ENCODE results near the gene PLPP2.

Gene PLPP2

GRCh38 chr19:329876-330275 is 38.7 kb upstream of the PLPP2 start:
- Histone ChIP-seq H3K9ac (ENCODE audit: low read length) (no peak overlapping the region), H3K9me3 (ENCODE audit: low read length) (peaks cover 8% of the 10 kb centered on the region; the same call in 1 of the 2 replicates), H4K20me1 (ENCODE audit: insufficient read depth, low read length) (no peaks in the 10 kb centered on the region), H3K4me1 (ENCODE audit: insufficient read depth, low read length, severe bottlenecking) (no peaks in the 10 kb centered on the region), H3K9me2 (ENCODE audit: low read depth, low read length) (no peaks in the 10 kb centered on the region), H3K36me3 (ENCODE audit: insufficient read depth, low read length) (peaks cover 57% of the 10 kb centered on the region), H2AFZ (ENCODE audit: low read length) (no peak overlapping the region), H3K4me3 (ENCODE audit: low read depth, low read length, poor library complexity, severe bottlenecking) (no peak overlapping the region), H3F3A (ENCODE audit: insufficient read depth, low read length) (no peaks in the 10 kb centered on the region), H3K79me2 (ENCODE audit: insufficient read depth, low read length) (no peaks in the 10 kb centered on the region), H3K27me3 (ENCODE audit: insufficient read depth, low read length) (no peaks in the 10 kb centered on the region), H3K4me2 (ENCODE audit: low read length) (no peak overlapping the region), H3K27ac (ENCODE audit: low read depth, low read length, poor library complexity, severe bottlenecking) (no peak overlapping the region)
- TF ChIP-seq EZH2 (IDR thresholded peaks at IDR 0.05; ENCODE audit: borderline replicate concordance, low read length), result no peak
- no peak for TF ChIP-seq CTCF (IDR thresholded peaks at IDR 0.05; ENCODE audit: low read length)

GRCh38 chr19:328025-328505 is 36.9 kb upstream of the PLPP2 start:
- no peak overlapping the region for H3K9ac ChIP-seq (ENCODE audit: low read length)
- no peaks in the 10 kb centered on the region for H3F3A ChIP-seq (ENCODE audit: insufficient read depth, low read length)
- no peaks in the 10 kb centered on the region for H3K79me2 ChIP-seq (ENCODE audit: insufficient read depth, low read length)
- TF ChIP-seq CTCF (IDR thresholded peaks at IDR 0.05; ENCODE audit: low read length), result no peak
- TF ChIP-seq EZH2 (IDR thresholded peaks at IDR 0.05; ENCODE audit: borderline replicate concordance, low read length), result no peak
- no peak overlapping the region for H3K4me2 ChIP-seq (ENCODE audit: low read length)
- peaks cover 57% of the 10 kb centered on the region for H3K36me3 ChIP-seq (ENCODE audit: insufficient read depth, low read length)
- H4K20me1 ChIP-seq (ENCODE audit: insufficient read depth, low read length), result no peaks in the 10 kb centered on the region
- no peak overlapping the region for H2AFZ ChIP-seq (ENCODE audit: low read length)
- H3K9me3 ChIP-seq (ENCODE audit: low read length), result peaks cover 8% of the 10 kb centered on the region; the same call in 1 of the 2 replicates
- no peak overlapping the region for H3K27ac ChIP-seq (ENCODE audit: low read depth, low read length, poor library complexity, severe bottlenecking)
- H3K9me2 ChIP-seq (ENCODE audit: low read depth, low read length), result no peaks in the 10 kb centered on the region
- H3K4me1 ChIP-seq (ENCODE audit: insufficient read depth, low read length, severe bottlenecking), result no peaks in the 10 kb centered on the region
- H3K27me3 ChIP-seq (ENCODE audit: insufficient read depth, low read length), result no peaks in the 10 kb centered on the region
- no peak overlapping the region for H3K4me3 ChIP-seq (ENCODE audit: low read depth, low read length, poor library complexity, severe bottlenecking)

GRCh38 chr19:327291-328024 is 36.3 kb upstream of the PLPP2 start:
- H3K4me2 ChIP-seq (ENCODE audit: low read length), result no peak overlapping the region
- H3K27ac ChIP-seq (ENCODE audit: low read depth, low read length, poor library complexity, severe bottlenecking), result no peak overlapping the region
- H3K36me3 ChIP-seq (ENCODE audit: insufficient read depth, low read length), result peaks cover 57% of the 10 kb centered on the region
- H2AFZ ChIP-seq (ENCODE audit: low read length), result no peak overlapping the region
- H3F3A ChIP-seq (ENCODE audit: insufficient read depth, low read length), result no peaks in the 10 kb centered on the region
- H3K9me2 ChIP-seq (ENCODE audit: low read depth, low read length), result no peaks in the 10 kb centered on the region
- TF ChIP-seq CTCF (IDR thresholded peaks at IDR 0.05; ENCODE audit: low read length), result no peak
- no peak for TF ChIP-seq EZH2 (IDR thresholded peaks at IDR 0.05; ENCODE audit: borderline replicate concordance, low read length)
- no peaks in the 10 kb centered on the region for H3K27me3 ChIP-seq (ENCODE audit: insufficient read depth, low read length)
- H4K20me1 ChIP-seq (ENCODE audit: insufficient read depth, low read length), result no peaks in the 10 kb centered on the region
- H3K4me3 ChIP-seq (ENCODE audit: low read depth, low read length, poor library complexity, severe bottlenecking), result no peak overlapping the region
- peaks cover 8% of the 10 kb centered on the region; the same call in 1 of the 2 replicates for H3K9me3 ChIP-seq (ENCODE audit: low read length)
- no peaks in the 10 kb centered on the region for H3K79me2 ChIP-seq (ENCODE audit: insufficient read depth, low read length)
- H3K4me1 ChIP-seq (ENCODE audit: insufficient read depth, low read length, severe bottlenecking), result no peaks in the 10 kb centered on the region
- H3K9ac ChIP-seq (ENCODE audit: low read length), result no peak overlapping the region

Measured in OCI-LY1 (cell line).